Epidermal melanocyte (primary cell): ENCODE results near the gene CASZ1.

ENCODE experiments used
- DNase-seq: peaks from one replicate; pipeline ENCODE4 v3.0.0; 2011; ENCODE audit warnings: low spot score; ENCODE audit not compliant: insufficient read length

Gene CASZ1

DNA sequence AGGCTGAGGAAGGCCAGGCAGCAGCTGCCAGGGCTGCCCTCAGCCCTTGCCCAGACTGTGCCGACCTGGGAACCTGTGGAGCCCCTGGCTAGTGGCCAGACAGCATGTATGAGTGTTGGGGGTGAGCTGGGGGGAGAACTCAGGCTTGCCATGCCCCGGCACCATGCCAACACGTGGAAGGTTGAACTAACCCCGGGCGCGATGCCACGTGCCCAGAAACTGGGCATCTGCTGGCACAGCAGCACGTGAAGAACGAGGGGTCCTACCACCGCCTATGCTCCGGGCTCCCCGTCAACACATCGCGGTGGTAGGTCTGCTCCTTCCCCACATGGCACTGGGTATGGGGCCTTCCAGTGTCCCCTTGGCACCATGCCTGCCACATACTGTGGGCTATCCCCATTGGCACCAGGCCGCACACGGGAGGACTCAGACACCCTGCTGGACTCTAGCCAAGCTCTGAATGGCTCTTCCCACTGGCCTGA, 68.7 kb downstream of the CASZ1 start:
- no peak for DNase-seq

- no peak for DNase-seq
Measured at GRCh38 chr1:10726355-10726754, 70.1 kb downstream of the CASZ1 start.

DNA sequence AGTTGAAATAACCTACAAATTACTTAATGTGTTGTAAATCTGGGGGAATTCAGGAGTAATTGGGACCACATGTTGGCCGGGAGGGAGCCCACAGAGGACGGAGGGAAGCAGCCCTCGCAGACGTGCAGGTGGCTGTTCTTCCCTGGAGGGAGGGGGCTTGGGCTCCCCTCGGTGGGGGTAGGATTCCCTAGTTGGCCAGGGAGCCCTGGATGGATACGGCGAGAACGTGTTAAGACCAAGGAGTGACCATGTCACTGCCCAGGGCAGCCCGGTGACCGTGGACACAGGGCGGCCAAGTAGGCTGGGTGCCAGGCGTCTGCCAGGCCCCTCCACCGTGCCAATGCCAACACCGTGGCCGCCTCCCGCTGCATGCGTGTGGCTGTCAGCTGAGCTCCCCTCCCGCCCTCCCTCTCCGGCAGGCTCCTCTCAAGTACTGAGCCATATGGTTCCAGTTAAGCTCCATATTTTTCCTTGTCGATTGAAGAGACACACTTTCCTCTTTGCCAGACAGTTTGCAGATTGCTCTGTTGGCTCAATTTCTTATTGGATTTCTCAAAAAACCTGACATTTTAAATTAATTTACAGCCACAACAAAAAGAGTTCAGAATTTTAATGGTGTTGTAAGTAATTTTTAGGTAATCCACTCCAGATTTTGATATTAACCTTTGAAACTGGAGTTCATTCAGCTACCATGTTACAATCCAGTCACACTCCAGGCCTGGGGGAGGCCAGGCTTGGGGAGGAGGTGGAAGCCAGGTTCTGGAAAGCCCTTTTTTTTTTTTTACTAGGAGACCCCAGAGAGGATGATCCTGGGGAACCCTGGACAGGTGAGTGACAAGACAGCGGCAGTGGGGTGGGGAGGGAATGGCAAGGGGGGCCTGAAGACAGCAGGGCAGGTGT, 71.2 kb downstream of the CASZ1 start:
- peak; percentile 77 for DNase-seq

DNA sequence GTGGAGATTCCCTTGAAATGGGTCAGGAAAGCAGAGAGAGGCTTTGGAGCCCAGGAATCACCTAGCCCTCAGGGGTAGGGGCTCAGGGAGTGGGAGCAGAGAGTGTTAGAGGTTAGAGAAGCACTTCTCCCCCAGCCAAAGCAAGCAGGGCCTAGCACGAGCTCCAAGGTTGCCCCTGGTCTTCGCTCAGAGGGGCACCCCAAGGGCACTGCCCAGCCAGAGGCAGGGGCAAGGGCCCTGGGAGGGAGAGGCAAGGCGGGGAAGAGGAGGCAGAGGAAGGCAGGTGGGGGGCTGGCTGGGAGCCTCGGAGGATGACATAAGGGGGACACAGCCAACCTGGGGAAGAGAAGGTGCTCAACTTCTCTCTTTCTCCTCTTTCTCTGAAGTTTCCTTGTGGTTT, 71.9 kb downstream of the CASZ1 start:
- no peak for DNase-seq

- no peak for DNase-seq
Measured at GRCh38 chr1:10724052-10724494, 72.4 kb downstream of the CASZ1 start.

DNA sequence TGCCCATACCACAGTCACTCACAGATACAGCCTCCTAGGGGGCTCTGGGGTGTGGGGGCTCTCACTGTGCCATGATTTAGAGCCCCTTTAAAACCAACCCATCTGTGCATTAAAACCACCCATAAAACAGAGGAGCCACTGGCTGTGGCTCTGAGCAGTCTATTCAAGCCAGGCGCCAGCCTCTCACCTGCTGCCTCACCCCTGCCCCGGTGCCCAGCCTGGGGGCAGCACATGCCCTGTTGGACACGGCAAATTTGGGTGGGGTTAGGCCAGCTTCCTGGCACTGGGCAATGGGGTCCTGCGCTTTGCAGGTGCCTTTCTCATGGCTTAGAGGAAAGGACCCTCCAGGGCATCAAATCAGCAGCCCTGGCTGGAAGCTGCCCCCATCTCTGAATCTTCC, 73.1 kb downstream of the CASZ1 start:
- no peak for DNase-seq

GRCh38 chr1:10722803-10723202, 73.6 kb downstream of the CASZ1 start:
- DNase-seq, result no peak

DNA sequence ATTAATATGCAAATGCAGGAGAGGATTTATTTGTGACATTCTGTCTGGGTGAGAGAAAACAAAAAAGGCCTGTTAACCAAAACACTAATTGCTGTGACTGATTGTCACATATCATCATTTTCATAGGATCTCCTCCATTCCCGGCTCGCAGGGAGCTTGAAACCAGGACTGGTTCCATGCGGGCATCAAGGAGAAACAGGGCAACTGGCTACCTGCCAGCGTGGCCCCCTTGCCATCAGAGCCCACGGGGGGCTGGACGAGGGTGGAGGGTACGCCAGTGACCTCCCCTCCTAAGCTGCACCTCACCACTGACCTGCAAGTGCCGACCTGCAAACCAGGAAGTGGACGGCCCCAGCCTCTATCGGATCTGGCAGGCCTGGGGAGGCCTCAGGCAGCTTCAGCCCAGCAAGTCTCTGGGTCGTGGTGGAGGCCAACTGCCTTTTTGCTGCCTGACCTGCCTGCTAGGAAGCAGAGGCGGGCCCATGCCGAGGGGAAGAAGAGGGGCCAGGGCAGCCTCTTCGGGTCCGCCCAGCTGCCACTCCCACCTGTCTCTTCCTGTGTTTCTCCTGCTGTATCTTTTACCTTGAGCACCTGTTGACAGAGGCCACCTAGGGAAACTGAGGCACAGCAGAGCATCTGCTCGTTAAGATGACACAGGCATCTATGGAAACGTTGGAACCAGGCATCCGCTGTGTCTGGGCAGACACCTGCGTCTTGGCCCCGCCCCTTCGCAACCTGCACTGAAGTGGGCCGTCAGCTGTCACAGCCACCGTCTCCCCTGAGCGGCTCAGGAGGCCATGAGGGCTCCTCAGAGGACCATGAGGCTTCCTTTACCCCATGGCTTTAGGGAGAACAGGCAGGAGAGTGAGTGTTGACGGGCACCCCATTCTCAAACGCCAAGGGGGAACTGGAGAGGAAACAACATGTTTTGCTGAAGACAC, 74.8 kb downstream of the CASZ1 start:
- no peak for DNase-seq

DNA sequence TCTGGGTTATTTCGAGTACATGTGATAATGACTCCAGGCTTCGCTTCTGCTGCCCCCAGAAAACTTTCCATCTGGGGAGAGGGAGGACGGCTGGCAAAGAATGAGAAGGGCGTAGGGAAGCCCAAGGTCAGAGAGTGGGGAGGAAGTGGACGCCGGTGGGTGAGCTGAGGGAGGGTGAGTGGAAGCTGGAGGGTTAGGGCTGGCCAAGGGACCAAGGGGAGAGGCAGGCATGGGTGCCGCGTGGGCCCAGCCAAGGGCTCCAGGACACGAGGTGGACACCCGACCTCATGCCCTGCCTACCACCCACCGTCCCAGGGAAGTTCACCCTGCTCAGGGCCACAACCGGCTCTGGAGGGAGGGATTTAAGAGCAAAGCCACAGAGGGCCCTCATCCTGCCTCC, 75.8 kb downstream of the CASZ1 start:
- no peak for DNase-seq

- no peak for DNase-seq
Measured at GRCh38 chr1:10718083-10718415, 78.4 kb downstream of the CASZ1 start.

DNA sequence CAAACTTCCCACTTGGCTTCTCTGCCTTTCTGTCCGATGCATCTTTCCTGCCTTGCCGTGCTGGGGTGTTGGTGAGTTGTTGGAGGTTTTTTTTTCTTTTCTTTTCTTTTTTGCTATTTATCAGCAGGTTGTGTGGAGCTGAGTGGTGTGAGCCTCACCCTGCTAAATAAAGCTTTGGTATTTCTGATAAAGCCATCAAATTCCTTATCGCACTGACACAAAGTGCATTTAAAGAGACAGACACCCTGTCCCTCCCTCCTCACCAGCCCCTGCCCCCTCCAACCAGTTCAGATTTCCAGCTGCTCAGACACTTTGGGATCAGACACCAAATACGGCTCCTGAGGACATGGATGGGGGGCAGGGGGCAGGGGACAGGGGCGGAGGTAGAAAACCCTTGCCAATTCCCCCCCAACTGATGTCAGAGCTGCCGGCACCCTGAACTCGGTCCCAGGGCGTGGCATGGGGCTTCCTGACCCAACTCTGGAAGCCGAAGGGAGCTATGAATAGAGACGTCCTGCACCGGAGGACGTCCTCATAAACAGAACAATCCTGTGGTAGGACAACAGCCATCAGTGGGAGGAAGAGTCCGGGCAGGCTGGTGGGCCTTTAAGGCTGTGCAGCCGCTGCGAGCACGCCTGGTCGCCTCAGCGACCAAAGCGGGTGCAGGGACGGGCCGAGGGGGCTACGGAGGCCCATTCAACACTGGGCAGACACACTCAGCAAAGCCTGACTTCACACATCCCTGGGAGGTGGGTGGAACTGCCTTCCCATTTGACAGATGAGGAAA, 79.0 kb downstream of the CASZ1 start:
- DNase-seq, result no peak

DNA sequence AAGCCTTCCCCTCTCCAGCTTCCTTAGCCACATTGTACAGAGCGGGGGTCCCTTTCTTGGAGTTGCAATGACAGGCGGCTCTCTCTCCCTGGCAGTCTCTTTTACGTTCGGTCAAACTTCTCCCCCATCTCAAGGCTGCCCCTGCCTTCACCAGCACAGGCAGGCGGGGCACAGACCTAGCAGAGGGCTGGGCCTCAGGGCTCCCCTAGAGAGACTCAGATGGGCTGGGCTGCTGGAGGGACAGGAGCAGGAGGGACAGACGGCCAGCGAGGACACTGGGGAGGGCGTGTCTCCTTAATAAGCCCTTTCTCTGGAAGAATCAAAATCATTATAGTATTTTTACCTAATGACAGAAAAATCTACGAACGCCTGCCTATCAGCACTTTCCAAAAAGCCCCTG, 79.6 kb downstream of the CASZ1 start:
- DNase-seq, result no peak

DNA sequence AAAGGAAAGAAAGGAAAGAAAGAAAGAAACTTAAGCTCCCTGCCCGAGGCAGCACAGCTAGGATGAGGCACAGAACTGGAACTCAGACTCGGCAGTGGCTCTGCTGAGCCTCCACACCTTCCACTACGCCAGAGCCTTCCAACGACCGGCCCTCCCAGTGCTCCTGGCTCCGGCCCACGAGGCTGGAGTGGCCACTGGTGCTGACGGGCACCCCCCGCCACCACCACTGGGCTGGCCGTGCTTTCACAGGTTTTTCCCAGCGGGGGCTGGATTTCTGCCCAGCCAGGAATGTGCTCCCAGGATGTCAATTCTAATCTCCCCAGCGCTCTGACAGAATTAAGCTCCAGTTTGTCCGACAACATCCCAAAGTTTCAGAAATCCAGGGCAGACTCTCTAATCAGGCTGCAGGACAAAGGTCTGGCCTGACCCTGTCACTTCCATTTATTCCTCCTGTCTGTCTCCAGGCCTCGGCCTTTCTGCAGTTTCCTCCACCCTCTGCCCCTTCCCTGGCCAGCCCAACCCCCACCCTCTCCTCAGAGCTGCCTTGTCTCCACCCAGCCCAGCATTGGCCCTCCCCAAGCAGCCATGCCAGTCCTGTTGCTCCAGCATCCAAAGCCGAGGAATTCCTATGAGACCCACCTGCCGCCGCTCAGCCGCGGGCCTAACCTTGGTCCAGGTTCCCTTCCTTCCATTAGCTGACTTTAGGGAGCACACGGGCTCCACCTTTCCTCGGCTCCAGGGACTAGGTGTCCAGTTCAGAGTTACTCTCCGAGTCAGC, 81.9 kb downstream of the CASZ1 start:
- no peak for DNase-seq

DNA sequence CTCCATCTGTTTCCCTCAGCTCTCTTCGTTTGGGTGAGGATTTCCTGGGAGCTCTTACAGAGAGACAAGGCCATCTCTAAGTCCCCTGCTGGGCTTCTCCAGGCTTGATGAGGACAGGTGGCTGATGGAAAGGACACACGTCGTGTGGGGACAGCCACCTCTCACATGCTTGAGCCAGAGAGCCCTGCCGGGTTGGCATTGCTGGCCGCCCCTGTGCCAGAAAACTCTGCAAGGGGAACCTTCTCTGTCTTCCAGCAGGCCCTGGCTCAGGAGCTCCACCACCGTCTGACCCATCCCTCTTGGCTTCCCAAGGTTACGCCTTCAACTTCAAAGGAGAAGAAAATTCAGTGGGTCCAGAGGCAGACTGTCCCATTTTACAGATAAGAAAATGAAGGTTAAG, 82.8 kb downstream of the CASZ1 start:
- DNase-seq, result no peak

DNA sequence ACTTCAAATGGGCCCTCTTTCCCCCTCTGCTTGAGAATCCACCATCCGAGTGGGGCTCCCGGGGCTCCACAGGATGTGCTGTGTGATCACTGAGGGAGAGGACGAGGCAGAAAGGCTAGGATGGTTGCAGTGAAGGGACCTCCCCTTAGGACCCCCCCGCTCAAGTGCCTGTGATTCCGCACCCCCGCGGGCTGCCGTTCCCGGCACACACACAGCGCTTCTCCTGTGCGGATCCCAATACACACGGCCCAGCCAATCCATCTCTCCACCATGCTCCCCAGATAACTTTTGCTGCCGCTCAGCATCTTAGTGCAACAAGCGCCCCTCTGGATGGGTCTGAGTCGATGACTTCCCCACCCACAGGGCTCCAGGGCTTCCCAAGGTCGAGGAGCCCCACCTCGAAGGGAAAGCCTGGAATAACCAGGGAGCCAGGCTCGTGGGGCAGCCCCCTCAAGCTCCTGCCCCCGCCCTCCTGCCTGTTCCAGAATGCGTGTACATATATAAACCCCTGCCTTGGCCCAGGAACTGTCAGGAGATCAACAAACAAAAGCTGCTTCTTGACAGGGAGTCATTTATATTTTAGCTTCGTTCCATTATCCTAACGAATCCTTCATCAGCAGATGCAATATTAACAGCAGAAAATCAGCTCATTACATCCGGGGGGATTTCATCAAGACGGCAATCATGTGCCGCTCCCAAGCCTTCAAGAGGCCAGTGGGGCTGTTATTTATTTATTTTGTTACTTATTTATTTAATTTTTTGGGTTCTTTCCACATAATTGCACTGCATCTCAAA, 83.7 kb downstream of the CASZ1 start:
- DNase-seq, result no peak

DNA sequence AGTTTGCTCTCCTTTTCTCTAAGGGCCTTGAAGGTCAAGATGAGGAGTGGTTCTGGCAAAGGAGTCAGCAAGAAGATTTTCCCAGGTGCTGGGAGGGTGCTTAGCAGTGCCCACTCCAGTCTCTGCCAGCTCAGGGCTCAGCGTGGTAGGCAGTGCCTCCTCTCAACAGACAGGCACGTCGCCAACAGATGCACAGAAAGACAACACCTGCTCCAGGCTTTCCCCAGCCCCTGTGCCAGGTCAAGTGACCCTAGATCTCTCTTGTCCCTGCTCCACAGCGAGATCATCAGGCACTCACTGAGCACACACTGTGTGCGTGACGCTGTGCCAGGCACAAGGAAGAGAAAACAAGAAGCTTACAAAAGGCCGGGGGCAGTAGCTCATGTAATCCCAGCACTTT, 86.0 kb downstream of the CASZ1 start:
- DNase-seq, result no peak

DNA sequence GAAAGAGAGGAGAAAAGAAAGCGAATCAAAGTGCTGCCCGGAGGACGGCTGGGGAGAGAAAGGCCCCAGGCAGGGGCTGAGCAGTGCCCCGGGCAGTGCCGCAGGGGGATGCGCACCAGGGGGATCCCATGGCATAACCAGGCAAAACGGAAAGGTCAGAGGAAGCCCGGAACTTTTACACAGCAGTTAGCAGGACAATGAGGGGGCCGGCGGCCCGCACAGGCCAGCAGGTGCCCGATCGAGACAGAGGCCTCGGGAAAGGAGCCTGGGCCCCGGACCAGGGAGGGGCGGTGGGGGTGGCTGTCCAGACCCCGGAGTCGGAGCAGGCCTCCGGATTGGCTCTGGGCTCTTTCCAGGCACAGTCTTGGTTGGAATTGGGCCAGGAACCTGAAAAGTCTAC, 86.8 kb downstream of the CASZ1 start:
- no peak for DNase-seq

- DNase-seq, result no peak
Measured at GRCh38 chr1:10709165-10709564, 87.3 kb downstream of the CASZ1 start.

DNA sequence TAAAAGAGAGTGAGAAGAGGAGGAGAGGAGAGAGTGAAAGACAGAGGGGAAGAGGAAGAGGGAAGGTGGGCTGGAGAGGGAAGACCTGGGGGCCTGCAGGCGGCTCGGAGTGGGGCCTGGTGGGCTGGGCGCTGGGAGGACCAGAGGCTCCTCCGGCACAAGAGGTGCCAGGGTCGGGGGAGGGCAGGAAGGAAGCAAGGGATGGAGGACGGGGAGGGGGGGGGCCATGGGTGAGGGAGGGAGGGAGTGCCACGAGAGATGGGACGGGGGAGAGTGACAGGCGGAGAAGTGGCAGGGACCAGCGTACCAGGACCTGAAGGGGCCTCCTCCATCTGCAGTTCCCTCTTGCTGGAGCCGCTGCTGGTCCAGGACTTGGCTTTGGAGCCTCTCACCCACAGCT, 87.7 kb downstream of the CASZ1 start:
- no peak for DNase-seq

- no peak for DNase-seq
Measured at GRCh38 chr1:10707208-10707607, 89.2 kb downstream of the CASZ1 start.
